Ishikawa (cell line): ENCODE results near the gene ARID1B.

Experiments
- CEBPB ChIP-seq: IDR thresholded peaks from 2 replicates; pipeline ENCODE4 v1.6.1; 2012
- CREB1 ChIP-seq: IDR thresholded peaks from 2 replicates; pipeline ENCODE4 v1.6.1; 2012; ENCODE audit warnings: low read depth
- NFIC ChIP-seq: IDR thresholded peaks from 2 replicates; pipeline ENCODE4 v1.6.1; 2012
- YY1 ChIP-seq: IDR thresholded peaks from 2 replicates; pipeline ENCODE4 v1.6.1; 2012; ENCODE audit warnings: low read depth
- TF ChIP-seq, protein P1 (sequence below): IDR thresholded peaks from 2 replicates; pipeline ENCODE4 v1.6.1; 2012; ENCODE audit warnings: low read depth, mild to moderate bottlenecking

GRCh38 chr6:156994215-156995076 lies 217.3 kb downstream of the ARID1B start:
- TF ChIP-seq CREB1 (no peak), YY1 (no peak), NFIC (no peak), CEBPB (no peak)
- TF ChIP-seq, protein P1, sequence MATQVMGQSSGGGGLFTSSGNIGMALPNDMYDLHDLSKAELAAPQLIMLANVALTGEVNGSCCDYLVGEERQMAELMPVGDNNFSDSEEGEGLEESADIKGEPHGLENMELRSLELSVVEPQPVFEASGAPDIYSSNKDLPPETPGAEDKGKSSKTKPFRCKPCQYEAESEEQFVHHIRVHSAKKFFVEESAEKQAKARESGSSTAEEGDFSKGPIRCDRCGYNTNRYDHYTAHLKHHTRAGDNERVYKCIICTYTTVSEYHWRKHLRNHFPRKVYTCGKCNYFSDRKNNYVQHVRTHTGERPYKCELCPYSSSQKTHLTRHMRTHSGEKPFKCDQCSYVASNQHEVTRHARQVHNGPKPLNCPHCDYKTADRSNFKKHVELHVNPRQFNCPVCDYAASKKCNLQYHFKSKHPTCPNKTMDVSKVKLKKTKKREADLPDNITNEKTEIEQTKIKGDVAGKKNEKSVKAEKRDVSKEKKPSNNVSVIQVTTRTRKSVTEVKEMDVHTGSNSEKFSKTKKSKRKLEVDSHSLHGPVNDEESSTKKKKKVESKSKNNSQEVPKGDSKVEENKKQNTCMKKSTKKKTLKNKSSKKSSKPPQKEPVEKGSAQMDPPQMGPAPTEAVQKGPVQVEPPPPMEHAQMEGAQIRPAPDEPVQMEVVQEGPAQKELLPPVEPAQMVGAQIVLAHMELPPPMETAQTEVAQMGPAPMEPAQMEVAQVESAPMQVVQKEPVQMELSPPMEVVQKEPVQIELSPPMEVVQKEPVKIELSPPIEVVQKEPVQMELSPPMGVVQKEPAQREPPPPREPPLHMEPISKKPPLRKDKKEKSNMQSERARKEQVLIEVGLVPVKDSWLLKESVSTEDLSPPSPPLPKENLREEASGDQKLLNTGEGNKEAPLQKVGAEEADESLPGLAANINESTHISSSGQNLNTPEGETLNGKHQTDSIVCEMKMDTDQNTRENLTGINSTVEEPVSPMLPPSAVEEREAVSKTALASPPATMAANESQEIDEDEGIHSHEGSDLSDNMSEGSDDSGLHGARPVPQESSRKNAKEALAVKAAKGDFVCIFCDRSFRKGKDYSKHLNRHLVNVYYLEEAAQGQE: no peak
